Esophagus muscularis mucosa (tissue), 4 donors: ENCODE measurements around the gene SLC38A10. TPM values are rescaled to one million over a fixed set of nuclear protein-coding genes. Genes with fewer than 3 reads are reported as not detected.
"Not testable (repeated sequence)": the region's sequence is repeated elsewhere in the genome, so short reads cannot be mapped to it uniquely, and the experiment has no call there.

ENCODE experiments used
- DNase-seq: peaks from one replicate; pipeline ENCODE4 v3.0.0-alpha.2; 2017; ENCODE audit errors: extremely low spot score
- H3K27ac ChIP-seq, 4 donors: fragments of 200-600 bp; sonication (generic); replicated peaks in 1 of 4; 1 replicate in 3 of 4; 2 replicates in 1 of 4; pipeline ENCODE4 v1.5.1; 2016 to 2019; ENCODE audit warnings: mild to moderate bottlenecking in 1 of 4
- H3K27me3 ChIP-seq, 4 donors: fragments of 200-600 bp; sonication (generic); one replicate each; pipeline versions ENCODE4 v1.5.1 to v1.6.0; 2016 to 2019
- H3K36me3 ChIP-seq, 4 donors: fragments of 200-600 bp; sonication (generic); one replicate each; pipeline ENCODE4 v1.5.1; 2016 to 2019
- H3K4me1 ChIP-seq, 4 donors: fragments of 200-600 bp; sonication (generic); one replicate each; pipeline ENCODE4 v1.5.1; 2016 to 2019
- H3K4me3 ChIP-seq, 4 donors: fragments of 200-600 bp; sonication (generic); 1 replicate in 2 of 4; 2 replicates in 2 of 4; pipeline ENCODE4 v1.5.1; 2016 to 2019; ENCODE audit warnings: mild to moderate bottlenecking in 4 of 4, moderate library complexity in 1 of 4
- H3K9me3 ChIP-seq, 4 donors: fragments of 200-600 bp; sonication (generic); 1 replicate in 3 of 4; 2 replicates in 1 of 4; pipeline ENCODE4 v1.5.1; 2016 to 2019
- EP300 ChIP-seq: sonication (generic); formaldehyde crosslinking; IDR thresholded peaks from one replicate; pipeline ENCODE4 v1.6.1; 2017; ENCODE audit warnings: antibody characterized with exemption
- POLR2A ChIP-seq: fragments of 450-650 bp; IDR thresholded peaks from one replicate; pipeline ENCODE4 v1.6.1; 2017; ENCODE audit warnings: antibody characterized with exemption, moderate library complexity, mild to moderate bottlenecking, low read depth
- POLR2AphosphoS5 ChIP-seq, 2 donors: sonication (generic); formaldehyde crosslinking; IDR thresholded peaks; one replicate each; pipeline ENCODE4 v1.6.1; 2017; ENCODE audit warnings: antibody characterized with exemption in 2 of 2
- WGBS: methylation state at CpG from one replicate; pipeline ENCODE4 v1.1.5; 2018; 5-methylcytosine and 5-hydroxymethylcytosine counted together
- intact Hi-C: fragments of 100-400 bp; cut with DNase I; formaldehyde crosslinking; loops from one replicate; pipeline ENCODE4 v1.15.1; 2023
- total RNA-seq, 4 donors: library from RNA; depleted of rRNA; stranded (reverse); fragments of >200 nt; gene quantifications; one replicate each; pipeline versions ENCODE4 v1.1.0 to v1.2.1, GENCODE V29; 2016
- TF ChIP-seq, protein P1 (sequence below), 3 experiments: fragments of 200-600 bp in 2 of 3; fragments of 450-650 bp in 1 of 3; sonication (generic) in 2 of 3; IDR thresholded peaks; one replicate each; pipeline ENCODE4 v1.5.1; 2017 to 2019; ENCODE audit warnings: antibody characterized with exemption in 3 of 3, mild to moderate bottlenecking in 2 of 3, moderate library complexity in 1 of 3

SLC38A10 gene
- total RNA-seq, 4 donors from 2014 or later: 78.0 to 103 (median 93.4) TPM

DNA sequence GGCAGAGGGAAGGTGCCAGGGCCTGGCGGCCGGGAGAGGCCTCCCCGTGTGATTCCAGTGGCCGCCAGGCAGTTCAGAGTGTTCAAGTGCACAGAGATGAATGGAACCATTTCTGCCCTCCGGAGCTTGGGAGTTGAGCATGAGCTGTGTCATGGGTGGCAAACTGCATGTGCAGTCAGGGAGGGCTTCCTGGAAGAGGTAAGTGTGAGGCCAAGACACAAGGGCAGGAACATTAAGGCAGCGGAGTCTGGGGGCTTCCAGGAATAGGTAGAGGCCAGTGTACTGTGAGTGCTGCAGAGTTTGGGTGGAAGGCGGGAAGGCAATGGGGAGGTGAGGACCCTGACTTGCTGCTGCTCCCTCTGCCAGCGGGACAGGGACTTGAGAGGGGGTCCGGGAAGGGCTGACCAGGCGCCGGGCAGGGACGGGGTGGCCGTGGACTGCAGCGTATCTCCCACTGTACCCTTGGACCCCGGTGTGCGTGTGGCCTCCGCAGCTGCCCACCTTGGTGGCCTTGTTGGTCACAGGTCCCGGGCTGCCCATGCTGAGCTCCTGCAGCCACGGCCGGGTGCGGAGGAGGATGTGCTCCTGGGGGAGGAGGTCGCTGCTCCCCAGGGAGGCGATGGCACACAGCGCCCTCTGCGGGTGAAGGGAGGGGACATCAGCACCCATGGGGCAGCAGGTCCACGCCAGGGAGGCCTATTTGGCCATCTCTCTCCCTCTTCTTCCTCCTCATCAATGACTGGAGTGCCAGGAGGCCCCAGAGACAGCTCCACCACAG, 64.9 kb downstream of the SLC38A10 start:
- Histone ChIP-seq H3K4me3 (no peak overlapping the region), H3K9me3 (no peaks in the 10 kb centered on the region), H3K4me1 (peaks cover 0 to 2% (median 0%) of the 10 kb centered on the region in 4 donors), H3K27me3 (no peaks in the 10 kb centered on the region), H3K36me3 (peaks cover 29 to 70% (median 62%) of the 10 kb centered on the region in 4 donors), H3K27ac (no peak overlapping the region)
- intact Hi-C loops: no loop called here
- no peak for DNase-seq
- TF ChIP-seq, protein P1, sequence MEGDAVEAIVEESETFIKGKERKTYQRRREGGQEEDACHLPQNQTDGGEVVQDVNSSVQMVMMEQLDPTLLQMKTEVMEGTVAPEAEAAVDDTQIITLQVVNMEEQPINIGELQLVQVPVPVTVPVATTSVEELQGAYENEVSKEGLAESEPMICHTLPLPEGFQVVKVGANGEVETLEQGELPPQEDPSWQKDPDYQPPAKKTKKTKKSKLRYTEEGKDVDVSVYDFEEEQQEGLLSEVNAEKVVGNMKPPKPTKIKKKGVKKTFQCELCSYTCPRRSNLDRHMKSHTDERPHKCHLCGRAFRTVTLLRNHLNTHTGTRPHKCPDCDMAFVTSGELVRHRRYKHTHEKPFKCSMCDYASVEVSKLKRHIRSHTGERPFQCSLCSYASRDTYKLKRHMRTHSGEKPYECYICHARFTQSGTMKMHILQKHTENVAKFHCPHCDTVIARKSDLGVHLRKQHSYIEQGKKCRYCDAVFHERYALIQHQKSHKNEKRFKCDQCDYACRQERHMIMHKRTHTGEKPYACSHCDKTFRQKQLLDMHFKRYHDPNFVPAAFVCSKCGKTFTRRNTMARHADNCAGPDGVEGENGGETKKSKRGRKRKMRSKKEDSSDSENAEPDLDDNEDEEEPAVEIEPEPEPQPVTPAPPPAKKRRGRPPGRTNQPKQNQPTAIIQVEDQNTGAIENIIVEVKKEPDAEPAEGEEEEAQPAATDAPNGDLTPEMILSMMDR (IDR thresholded peaks at IDR 0.05): peak in 1 of 3 experiments; percentile 23
- TF ChIP-seq EP300 (no peak), POLR2A (no peak), POLR2AphosphoS5 (IDR thresholded peaks at IDR 0.05) (no peak)
- WGBS: 90% methylated on average over 17 of the region's 26 CpGs

DNA sequence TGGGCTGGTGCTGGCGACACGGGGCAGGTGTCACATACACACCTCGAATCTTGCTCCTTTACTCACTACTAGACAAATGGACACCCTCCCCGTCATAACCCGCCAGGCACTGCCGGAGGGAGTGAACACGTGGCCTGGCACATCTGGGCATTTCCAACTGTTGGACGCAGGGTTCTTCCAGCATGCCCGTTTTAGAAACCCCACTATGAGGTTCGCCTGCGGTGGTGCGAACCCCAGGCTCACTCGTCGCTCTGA, 65.5 kb downstream of the SLC38A10 start:
- H3K36me3 ChIP-seq: peaks cover 29 to 66% (median 61%) of the 10 kb centered on the region in 4 donors
- no peak overlapping the region for H3K4me3 ChIP-seq
- H3K4me1 ChIP-seq: no peaks in the 10 kb centered on the region
- WGBS: 92% methylated on average over 12 of the region's 14 CpGs
- no peaks in the 10 kb centered on the region for H3K9me3 ChIP-seq
- intact Hi-C loops: no loop called here
- no peak for TF ChIP-seq POLR2AphosphoS5 (IDR thresholded peaks at IDR 0.05)
- TF ChIP-seq POLR2A: no peak
- TF ChIP-seq, protein P1 (IDR thresholded peaks at IDR 0.05): no peak
- TF ChIP-seq EP300: no peak
- no peak for DNase-seq
- no peaks in the 10 kb centered on the region for H3K27me3 ChIP-seq
- H3K27ac ChIP-seq: no peak overlapping the region

DNA sequence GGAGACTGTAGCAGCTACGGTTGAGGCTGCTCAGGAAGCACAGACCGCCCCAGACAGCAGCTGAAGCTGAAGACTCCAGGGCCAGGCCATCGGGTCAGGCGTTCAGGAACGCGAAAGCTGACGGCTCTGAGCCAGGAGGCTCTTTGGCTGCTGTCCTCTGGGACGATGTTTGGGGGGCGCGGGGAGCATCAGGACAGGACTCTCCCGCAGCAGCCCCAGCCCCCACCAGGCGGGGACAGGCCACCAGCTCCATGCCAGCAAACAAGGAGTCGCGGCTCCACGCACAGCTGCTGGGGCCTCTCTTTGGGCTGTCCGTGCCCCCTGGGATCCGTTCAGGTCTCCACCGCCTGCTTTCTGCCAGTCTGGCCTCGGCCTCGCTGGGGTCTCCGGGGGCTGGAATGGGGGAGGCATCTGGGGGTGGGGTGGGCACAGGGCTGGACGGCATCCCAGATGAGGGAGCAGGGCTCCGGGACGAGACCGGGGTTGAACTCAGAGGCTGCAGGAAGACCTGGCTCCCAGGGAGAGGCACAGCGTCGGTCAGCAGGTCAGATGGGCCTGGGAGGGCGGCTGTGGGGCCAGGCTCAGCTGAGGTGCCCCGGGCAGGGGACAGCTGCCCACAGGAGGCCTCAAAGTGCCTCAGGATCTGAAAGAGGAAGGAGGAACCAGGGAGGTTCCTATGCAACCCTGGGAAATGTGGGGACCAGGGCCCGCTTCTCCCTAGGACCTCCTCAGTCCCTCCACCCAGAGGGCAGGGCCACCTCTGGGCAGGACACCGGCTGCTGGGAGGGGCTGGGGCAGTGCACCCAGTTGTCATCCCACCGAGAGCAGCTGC, 66.1 kb downstream of the SLC38A10 start:
- Histone ChIP-seq H3K27ac (no peak overlapping the region), H3K36me3 (peaks cover 29 to 61% (median 58%) of the 10 kb centered on the region in 4 donors), H3K4me1 (peaks cover 0 to under 1% (median 0%) of the 10 kb centered on the region in 4 donors), H3K27me3 (no peaks in the 10 kb centered on the region), H3K4me3 (no peak overlapping the region), H3K9me3 (no peaks in the 10 kb centered on the region)
- TF ChIP-seq, protein P1 (IDR thresholded peaks at IDR 0.05): no peak
- no peak for TF ChIP-seq POLR2AphosphoS5 (IDR thresholded peaks at IDR 0.05)
- no peak for TF ChIP-seq POLR2A
- no peak for TF ChIP-seq EP300
- no peak for DNase-seq
- WGBS: 79% methylated on average over 11 of the region's 32 CpGs
- intact Hi-C loops: no loop called here

DNA sequence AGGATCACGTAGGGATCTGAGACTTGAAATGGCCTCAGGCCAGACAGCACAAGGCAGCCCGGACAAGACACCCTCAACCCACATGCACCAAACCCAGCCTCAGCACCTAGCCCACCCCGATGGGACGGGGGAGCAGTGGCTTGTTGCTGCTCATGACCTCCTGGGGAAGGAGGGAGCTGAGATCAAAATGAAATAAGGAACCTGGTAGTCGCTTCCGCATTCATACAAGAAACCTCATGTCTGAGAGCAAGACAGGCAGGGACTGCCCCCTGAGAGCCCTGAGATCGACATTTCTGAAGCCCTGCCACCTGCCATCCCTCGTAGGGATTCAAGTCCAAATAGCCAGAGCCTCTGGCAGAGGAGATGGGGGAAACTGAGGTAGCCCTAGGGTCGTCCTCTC, 66.7 kb downstream of the SLC38A10 start:
- 63% methylated on average over 6 of the region's 9 CpGs for WGBS
- Histone ChIP-seq H3K4me1 (peaks cover 4 to 7% (median 5%) of the 10 kb centered on the region in 4 donors), H3K4me3 (no peak overlapping the region), H3K27me3 (no peaks in the 10 kb centered on the region), H3K9me3 (no peaks in the 10 kb centered on the region), H3K27ac (no peak overlapping the region), H3K36me3 (peaks cover 29 to 54% (median 52%) of the 10 kb centered on the region in 4 donors)
- intact Hi-C loops: no loop called here
- TF ChIP-seq POLR2AphosphoS5 (IDR thresholded peaks at IDR 0.05) (no peak), POLR2A (no peak), EP300 (no peak)
- TF ChIP-seq, protein P1 (IDR thresholded peaks at IDR 0.05): no peak
- no peak for DNase-seq

DNA sequence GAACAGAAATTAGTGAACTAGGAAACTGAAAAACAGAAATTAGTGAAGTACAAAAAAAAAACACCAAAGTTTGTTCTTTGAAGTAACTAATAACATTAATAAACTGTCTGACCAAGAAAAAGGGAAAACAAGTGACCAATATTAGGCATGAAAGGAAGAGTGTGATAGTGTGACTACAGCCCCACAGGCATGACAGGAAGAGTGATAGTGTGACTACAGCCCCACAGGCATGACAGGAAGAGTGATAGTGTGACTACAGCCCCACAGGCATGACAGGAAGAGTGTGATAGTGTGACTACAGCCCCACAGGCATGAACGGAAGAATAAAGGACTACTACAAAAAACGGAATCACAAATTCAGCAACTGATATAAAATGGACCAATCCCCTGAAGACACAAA, 67.5 kb downstream of the SLC38A10 start:
- 64% methylated on average over 2 of the region's 2 CpGs for WGBS

More for the DNA sequence above, 67.5 kb downstream of the SLC38A10 start:
- Histone ChIP-seq H3K4me1 (peaks cover 5 to 11% (median 8%) of the 10 kb centered on the region in 4 donors), H3K36me3 (peaks cover 23 to 46% (median 44%) of the 10 kb centered on the region in 4 donors)
- H3K9me3 ChIP-seq, DNase-seq, H3K4me3 ChIP-seq, H3K27me3 ChIP-seq, intact Hi-C loops, H3K27ac ChIP-seq: not testable (repeated sequence)
